ENCODE measurements around the gene ADGRL1.

- TF ChIP-seq CTCF (IDR thresholded peaks at IDR 0.05) (no peak), POLR2A (IDR thresholded peaks at IDR 0.05) (no peak), EP300 (IDR thresholded peaks at IDR 0.05) (no peak)
These were observed 16.9 kb upstream of the ADGRL1 start for GRCh38 chr19:14222886-14223285.

All from suprapubic skin (tissue), 3 donors.